ENCODE measurements around the gene RIN1. TPM values are rescaled to one million over a fixed set of nuclear protein-coding genes. Genes with fewer than 3 reads are reported as not detected.
A peak's percentile ranks its signal among the peaks of the same experiment; 100 is the strongest.

Gene RIN1
- total and polyA plus RNA-seq, 2 experiments from 2014 or later, result 2.5 to 8.2 TPM

DNA sequence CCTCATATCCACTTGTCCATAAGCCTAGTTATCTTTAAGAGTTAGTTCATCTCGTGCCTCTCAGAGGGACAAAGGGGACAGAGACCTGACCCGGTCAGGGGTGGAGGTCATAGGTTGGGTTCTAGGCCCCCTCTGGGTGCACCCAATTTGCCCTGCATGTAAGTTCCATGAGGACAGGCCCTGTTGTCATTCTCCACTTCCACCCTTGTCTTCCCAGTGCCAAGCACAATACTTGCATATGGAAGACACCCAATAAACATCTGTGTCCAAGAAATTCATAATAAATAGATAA, 46.0 kb downstream of the RIN1 start:
- Histone ChIP-seq H3K4me3 (peak overlapping the region; percentile 94), H3K27ac (ENCODE audit: low read depth) (no peak overlapping the region), H3K9me2 (ENCODE audit: insufficient read depth) (no peaks in the 10 kb centered on the region), H4K20me1 (replicated peaks; ENCODE audit: insufficient read depth) (no peaks in the 10 kb centered on the region; the same call in 1 of the 2 replicates), H3K36me3 (ENCODE audit: insufficient read depth) (no peaks in the 10 kb centered on the region; the same call in 1 of the 2 replicates), H2AFZ (no peak overlapping the region; the same call in 1 of the 2 replicates), H3K4me1 (ENCODE audit: insufficient read depth) (peaks cover 21% of the 10 kb centered on the region), H3K4me2 (peak overlapping the region; percentile 83; the same call in 1 of the 2 replicates), H3K27me3 (ENCODE audit: insufficient read depth) (peaks cover 30% of the 10 kb centered on the region), H3K79me2 (replicated peaks; ENCODE audit: insufficient read depth) (peaks cover 9% of the 10 kb centered on the region), H3F3A (replicated peaks; ENCODE audit: low read depth) (peaks cover 18% of the 10 kb centered on the region; the same call in 1 of the 2 replicates)
- peak overlapping the region; percentile 94 for H3K4me3 Mint-ChIP-seq
- ATAC-seq, result no peak
- H3K9me3 Mint-ChIP-seq, result peaks cover 2% of the 10 kb centered on the region; the same call in 1 of the 3 replicates
- H3K36me3 Mint-ChIP-seq (ENCODE audit: low read depth), result no peaks in the 10 kb centered on the region; the same call in 2 of the 3 replicates
- no peak overlapping the region for H3K27ac Mint-ChIP-seq
- peaks cover 21% of the 10 kb centered on the region for H3K4me1 Mint-ChIP-seq
- H3K27me3 Mint-ChIP-seq (ENCODE audit: insufficient read depth, low read depth, poor library complexity), result peaks cover 35% of the 10 kb centered on the region
- TF ChIP-seq, protein P1, sequence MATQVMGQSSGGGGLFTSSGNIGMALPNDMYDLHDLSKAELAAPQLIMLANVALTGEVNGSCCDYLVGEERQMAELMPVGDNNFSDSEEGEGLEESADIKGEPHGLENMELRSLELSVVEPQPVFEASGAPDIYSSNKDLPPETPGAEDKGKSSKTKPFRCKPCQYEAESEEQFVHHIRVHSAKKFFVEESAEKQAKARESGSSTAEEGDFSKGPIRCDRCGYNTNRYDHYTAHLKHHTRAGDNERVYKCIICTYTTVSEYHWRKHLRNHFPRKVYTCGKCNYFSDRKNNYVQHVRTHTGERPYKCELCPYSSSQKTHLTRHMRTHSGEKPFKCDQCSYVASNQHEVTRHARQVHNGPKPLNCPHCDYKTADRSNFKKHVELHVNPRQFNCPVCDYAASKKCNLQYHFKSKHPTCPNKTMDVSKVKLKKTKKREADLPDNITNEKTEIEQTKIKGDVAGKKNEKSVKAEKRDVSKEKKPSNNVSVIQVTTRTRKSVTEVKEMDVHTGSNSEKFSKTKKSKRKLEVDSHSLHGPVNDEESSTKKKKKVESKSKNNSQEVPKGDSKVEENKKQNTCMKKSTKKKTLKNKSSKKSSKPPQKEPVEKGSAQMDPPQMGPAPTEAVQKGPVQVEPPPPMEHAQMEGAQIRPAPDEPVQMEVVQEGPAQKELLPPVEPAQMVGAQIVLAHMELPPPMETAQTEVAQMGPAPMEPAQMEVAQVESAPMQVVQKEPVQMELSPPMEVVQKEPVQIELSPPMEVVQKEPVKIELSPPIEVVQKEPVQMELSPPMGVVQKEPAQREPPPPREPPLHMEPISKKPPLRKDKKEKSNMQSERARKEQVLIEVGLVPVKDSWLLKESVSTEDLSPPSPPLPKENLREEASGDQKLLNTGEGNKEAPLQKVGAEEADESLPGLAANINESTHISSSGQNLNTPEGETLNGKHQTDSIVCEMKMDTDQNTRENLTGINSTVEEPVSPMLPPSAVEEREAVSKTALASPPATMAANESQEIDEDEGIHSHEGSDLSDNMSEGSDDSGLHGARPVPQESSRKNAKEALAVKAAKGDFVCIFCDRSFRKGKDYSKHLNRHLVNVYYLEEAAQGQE (IDR thresholded peaks at IDR 0.05; ENCODE audit: unreplicated experiment), result no peak
- DNase-seq (ENCODE audit: low spot score), result no peak

GRCh38 chr11:66289548-66290329, 46.5 kb downstream of the RIN1 start:
- Histone ChIP-seq H3K79me2 (replicated peaks; ENCODE audit: insufficient read depth) (peaks cover 9% of the 10 kb centered on the region), H3K36me3 (ENCODE audit: insufficient read depth) (no peaks in the 10 kb centered on the region; the same call in 1 of the 2 replicates), H2AFZ (peak overlapping the region; percentile 74), H3K4me2 (peak overlapping the region; percentile 83), H4K20me1 (replicated peaks; ENCODE audit: insufficient read depth) (no peaks in the 10 kb centered on the region; the same call in 1 of the 2 replicates), H3K4me3 (peak overlapping the region; percentile 94), H3F3A (replicated peaks; ENCODE audit: low read depth) (peaks cover 18% of the 10 kb centered on the region; the same call in 1 of the 2 replicates), H3K4me1 (ENCODE audit: insufficient read depth) (peaks cover 21% of the 10 kb centered on the region), H3K27me3 (ENCODE audit: insufficient read depth) (peaks cover 30% of the 10 kb centered on the region), H3K9me2 (ENCODE audit: insufficient read depth) (no peaks in the 10 kb centered on the region), H3K27ac (ENCODE audit: low read depth) (peak overlapping the region; percentile 83; the same call in 1 of the 2 replicates)
- H3K4me3 Mint-ChIP-seq, result peak overlapping the region; percentile 94
- H3K4me1 Mint-ChIP-seq, result peaks cover 21% of the 10 kb centered on the region
- peak overlapping the region; percentile 95 for H3K27ac Mint-ChIP-seq
- peak; percentile 65 for ATAC-seq
- DNase-seq (ENCODE audit: low spot score), result peak; percentile 94
- H3K36me3 Mint-ChIP-seq (ENCODE audit: low read depth), result no peaks in the 10 kb centered on the region; the same call in 2 of the 3 replicates
- peaks cover 2% of the 10 kb centered on the region; the same call in 1 of the 3 replicates for H3K9me3 Mint-ChIP-seq
- H3K27me3 Mint-ChIP-seq (ENCODE audit: insufficient read depth, low read depth, poor library complexity), result peaks cover 35% of the 10 kb centered on the region
- TF ChIP-seq, protein P1 (IDR thresholded peaks at IDR 0.05; ENCODE audit: unreplicated experiment), result peak; percentile 88
- TF ChIP-seq EZH2 (IDR thresholded peaks at IDR 0.05; ENCODE audit: low read depth, unreplicated experiment) (no peak), EZH2phosphoT487 (IDR thresholded peaks at IDR 0.05; ENCODE audit: unreplicated experiment) (no peak), CTCF (conservative IDR thresholded peaks at IDR 0.05; ENCODE audit: low read depth in 2 of 2) (no peak), ZNF114 (CRISPR knock-in tag; IDR thresholded peaks at IDR 0.05) (no peak)
- TF ChIP-seq, protein P2, sequence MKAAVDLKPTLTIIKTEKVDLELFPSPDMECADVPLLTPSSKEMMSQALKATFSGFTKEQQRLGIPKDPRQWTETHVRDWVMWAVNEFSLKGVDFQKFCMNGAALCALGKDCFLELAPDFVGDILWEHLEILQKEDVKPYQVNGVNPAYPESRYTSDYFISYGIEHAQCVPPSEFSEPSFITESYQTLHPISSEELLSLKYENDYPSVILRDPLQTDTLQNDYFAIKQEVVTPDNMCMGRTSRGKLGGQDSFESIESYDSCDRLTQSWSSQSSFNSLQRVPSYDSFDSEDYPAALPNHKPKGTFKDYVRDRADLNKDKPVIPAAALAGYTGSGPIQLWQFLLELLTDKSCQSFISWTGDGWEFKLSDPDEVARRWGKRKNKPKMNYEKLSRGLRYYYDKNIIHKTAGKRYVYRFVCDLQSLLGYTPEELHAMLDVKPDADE (IDR thresholded peaks at IDR 0.05), result no peak
